SK-N-SH (cell line): Measurements from ENCODE around the gene TEAD1.

Experiments used
- CHD2 ChIP-seq: fragments of 150-350 bp; IDR thresholded peaks from 2 replicates; pipeline ENCODE4 v1.6.1; 2018; ENCODE audit warnings: low read length; ENCODE audit not compliant: partially characterized antibody
- CTCF ChIP-seq: fragments of 200-600 bp; sonication (generic); IDR thresholded peaks from 2 replicates; pipeline ENCODE4 v1.6.1; 2017; ENCODE audit warnings: antibody characterized with exemption, mild to moderate bottlenecking, moderate library complexity
- EZH2phosphoT487 ChIP-seq: fragments of 200-600 bp; sonication (generic); IDR thresholded peaks from 2 replicates; pipeline ENCODE4 v1.6.1; 2017; ENCODE audit warnings: low read depth, mixed run types, mild to moderate bottlenecking, antibody characterized with exemption, moderate library complexity, borderline replicate concordance
- JUND ChIP-seq: IDR thresholded peaks from 2 replicates; pipeline ENCODE4 v1.4.0; 2012
- MAX ChIP-seq: IDR thresholded peaks from 2 replicates; pipeline ENCODE4 v1.4.0; 2012; ENCODE audit warnings: low read depth
- MXI1 ChIP-seq: IDR thresholded peaks from 2 replicates; pipeline ENCODE4 v1.6.1; 2012; ENCODE audit warnings: mild to moderate bottlenecking, low read depth, low read length, improper control_type of control experiment
- NRF1 ChIP-seq: IDR thresholded peaks from 2 replicates; pipeline ENCODE4 v1.6.1; 2012; ENCODE audit warnings: low read depth, mild to moderate bottlenecking, low read length
- POLR2AphosphoS5 ChIP-seq: IDR thresholded peaks from 2 replicates; pipeline ENCODE4 v1.6.1; 2012; ENCODE audit warnings: low read depth, low read length
- RAD21 ChIP-seq: IDR thresholded peaks from 2 replicates; pipeline ENCODE4 v1.6.1; 2012; ENCODE audit warnings: mild to moderate bottlenecking, low read length
- USF1 ChIP-seq: IDR thresholded peaks from 2 replicates; pipeline ENCODE4 v1.4.0; 2012; ENCODE audit warnings: low read depth, borderline replicate concordance
- USF2 ChIP-seq: fragments of 150-350 bp; IDR thresholded peaks from 2 replicates; pipeline ENCODE4 v1.6.1; 2017; ENCODE audit warnings: antibody characterized with exemption, low read length, low read depth, borderline replicate concordance
- YY1 ChIP-seq: IDR thresholded peaks from 2 replicates; pipeline ENCODE4 v1.4.0; 2012; ENCODE audit warnings: low read depth, mild to moderate bottlenecking

- TF ChIP-seq MAX (no peak), USF1 (no peak), CTCF (no peak), CHD2 (no peak), NRF1 (no peak), MXI1 (no peak), JUND (no peak), RAD21 (no peak), YY1 (no peak), EZH2phosphoT487 (no peak), POLR2AphosphoS5 (no peak), USF2 (no peak)
Measured at GRCh38 chr11:12785901-12786300, 111.7 kb downstream of the TEAD1 start.
